GM19397 (cell line): Measurements from ENCODE around the gene CDK5RAP2.

Experiments used
- ATAC-seq: cut with Tn5 transposase; IDR thresholded peaks from one replicate; pipeline ENCODE4 v1.9.1; 2021; ENCODE audit warnings: mild to moderate bottlenecking, moderate library complexity; ENCODE audit not compliant: unreplicated experiment

The CDK5RAP2 gene

DNA sequence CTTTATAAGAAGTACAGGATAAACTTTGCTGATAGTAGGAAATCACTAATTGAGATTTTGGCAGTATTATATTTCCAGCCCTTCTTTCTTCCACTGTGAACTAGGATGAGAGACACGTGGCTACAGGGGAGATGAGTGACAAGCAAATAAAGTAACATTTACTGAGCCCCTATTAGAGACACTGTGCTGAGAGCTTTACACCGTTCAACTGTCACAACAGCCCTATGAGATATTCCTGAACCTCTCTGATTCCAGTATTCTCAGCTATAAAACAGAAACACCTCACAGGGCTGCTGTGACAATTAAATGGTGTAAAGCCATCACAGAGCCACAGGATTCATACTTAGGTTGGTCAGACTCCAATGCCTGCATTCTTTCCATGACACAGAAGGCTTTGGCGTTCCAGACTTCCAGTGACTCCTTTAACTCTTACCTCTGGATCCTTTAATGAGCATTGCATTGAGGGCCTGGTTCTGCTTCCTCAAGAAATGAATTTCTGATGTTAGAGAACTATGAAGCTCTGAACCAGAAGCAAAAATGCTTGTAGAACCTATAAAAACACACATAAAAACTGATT lies 169.0 kb downstream of the CDK5RAP2 start:
- ATAC-seq, result no peak

DNA sequence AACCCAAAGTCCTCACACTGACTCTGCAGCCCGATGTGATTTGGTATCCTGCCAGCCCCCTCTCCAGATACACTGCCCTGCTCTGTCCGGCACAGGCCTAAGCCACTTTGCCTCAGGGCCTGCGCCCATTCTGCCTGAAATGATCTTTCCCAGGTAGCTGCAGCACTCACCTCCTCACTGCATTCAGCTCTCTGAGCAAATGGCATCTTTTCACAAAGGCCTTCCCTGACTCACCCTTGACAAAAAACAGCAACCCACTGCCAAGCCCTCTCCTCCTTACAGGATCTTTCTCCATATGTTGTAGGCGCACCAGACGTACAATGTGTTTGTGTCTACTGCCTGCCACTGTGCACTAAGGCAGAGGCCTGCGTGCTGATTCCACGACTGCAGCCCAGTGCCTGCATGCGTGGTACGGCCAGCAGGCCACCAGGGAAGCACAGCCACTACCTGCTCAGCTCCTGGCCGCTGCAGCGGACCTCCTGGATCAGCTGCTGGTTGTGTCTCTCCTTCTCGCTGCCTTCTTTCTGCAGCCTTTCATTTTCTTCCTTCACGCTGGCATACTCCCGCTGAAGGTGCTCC lies 171.2 kb downstream of the CDK5RAP2 start:
- ATAC-seq, result no peak

DNA sequence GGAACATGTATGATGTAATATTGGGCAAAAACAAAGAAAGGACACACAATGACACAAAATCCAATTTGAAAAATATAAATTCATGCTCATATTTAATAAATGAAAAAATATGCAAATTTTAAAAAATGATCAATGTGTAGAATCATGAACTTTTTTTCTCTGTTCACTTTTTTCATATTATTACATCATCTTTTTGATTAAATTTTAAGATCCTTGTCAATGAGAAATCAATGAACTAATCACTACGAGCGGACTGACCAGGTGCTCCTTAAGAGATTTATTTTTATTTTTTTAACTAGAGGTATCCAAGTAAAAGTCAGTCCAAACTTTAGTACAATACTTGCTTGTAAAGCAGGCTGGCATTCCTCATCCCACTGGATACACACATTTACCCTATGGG lies 174.1 kb downstream of the CDK5RAP2 start:
- ATAC-seq, result no peak

DNA sequence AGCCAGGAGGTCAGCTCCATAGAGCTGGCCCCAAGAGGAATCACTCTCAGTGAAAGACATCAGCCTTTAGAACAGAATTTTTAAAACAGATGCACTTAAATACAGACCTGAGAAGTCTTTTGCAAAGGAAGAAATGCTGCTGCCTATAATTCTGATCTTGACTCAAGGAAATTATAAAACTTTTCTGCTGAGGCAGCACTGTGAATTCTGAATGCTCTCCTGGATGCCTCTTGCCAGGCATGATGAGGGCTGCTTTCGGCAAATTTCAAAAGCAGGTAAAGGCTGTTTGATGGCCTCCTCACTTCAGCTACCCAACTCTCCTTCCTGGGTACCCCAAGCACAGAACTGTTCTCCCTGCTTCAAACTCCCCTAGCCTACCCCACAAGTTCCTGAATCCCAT lies 174.8 kb downstream of the CDK5RAP2 start:
- ATAC-seq, result no peak

DNA sequence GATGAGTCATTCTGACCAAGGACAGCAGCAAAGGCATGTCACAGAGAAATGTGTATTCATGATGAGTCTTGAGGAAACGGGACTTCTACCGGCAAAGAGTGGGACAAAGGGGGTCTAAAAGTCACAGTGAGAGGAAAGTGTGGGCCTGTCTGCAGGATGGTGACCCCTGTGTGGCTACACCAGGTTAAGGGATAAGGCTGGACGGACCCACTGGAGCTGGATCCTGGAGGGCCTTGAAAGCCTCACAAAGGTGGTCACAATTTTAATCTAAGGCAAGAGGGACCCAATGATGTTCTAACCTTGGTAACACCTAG lies 176.5 kb downstream of the CDK5RAP2 start:
- ATAC-seq, result no peak

DNA sequence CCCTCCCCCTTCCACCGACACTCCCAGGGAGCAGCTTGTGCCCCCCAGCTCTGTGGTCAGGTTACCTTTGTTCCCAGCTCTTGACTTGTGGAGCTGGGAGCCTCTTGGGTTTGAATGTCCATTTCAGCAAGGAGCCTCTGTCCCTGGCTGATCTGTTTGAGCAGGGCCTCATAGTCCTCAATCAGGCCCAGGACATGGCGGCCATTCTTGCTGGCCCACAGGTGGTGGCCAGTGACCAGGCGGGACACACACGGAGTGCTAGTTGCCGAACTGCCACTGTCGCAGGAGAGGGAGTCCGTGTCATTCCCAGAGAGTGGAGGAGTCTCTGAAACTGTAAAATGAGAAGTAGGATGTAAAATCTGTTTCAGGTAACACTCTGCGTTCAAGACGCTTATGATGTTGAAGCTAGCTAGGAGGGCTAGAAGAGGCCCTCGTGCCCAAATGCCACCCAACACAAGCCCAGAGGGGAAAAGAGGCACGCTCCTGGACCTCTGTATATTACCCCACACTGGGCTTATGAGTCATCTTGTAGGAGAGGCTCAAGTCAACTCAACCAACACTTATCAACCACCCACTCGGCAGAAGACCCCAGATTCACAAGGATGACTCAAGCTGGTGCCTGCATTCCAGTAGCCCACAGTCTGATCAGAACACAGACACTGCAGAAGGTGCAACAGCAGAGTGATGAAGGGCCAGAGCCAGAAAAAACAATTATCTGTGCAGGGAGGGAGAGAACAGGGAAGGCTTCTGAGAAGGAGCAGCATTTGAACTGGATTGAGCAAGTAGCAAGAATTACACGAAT lies 177.0 kb downstream of the CDK5RAP2 start:
- ATAC-seq, result no peak

DNA sequence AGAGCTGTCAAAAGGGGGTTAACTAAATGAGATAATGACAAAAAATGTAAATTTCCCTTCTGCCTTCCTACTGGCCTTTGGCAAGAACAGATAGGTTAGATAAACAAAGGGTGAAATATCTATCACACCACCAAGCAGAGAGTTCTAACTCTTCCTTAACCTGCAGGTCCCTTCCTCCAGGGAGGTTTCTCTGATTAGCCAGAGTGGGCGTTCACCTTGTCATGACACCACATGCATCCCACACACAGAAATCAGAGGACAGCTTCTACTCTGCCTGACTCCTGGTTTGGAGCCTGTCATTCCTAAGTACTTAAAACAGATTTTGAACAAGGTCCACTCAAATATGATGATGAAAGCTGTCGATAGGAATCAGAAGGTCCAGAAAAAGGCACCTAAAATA lies 180.0 kb downstream of the CDK5RAP2 start:
- ATAC-seq, result no peak

DNA sequence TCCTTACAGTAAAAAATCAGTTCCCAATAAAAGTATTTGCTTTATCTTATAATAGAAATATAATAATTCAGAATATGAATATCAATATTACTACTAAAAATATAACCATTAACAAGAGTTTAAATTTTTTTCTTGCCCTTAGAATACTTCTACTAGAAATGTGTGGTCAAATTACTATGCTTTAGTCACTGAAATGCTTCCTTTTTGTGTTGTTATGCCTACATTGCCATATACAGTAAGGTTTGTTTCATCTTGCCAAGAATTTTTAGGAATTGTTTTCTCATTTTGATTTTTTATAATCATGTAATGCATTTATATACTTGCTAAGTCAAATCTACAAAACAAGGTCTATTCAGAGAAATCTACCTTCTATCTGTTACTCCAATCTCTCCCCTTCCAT lies 181.7 kb downstream of the CDK5RAP2 start:
- no peak for ATAC-seq

DNA sequence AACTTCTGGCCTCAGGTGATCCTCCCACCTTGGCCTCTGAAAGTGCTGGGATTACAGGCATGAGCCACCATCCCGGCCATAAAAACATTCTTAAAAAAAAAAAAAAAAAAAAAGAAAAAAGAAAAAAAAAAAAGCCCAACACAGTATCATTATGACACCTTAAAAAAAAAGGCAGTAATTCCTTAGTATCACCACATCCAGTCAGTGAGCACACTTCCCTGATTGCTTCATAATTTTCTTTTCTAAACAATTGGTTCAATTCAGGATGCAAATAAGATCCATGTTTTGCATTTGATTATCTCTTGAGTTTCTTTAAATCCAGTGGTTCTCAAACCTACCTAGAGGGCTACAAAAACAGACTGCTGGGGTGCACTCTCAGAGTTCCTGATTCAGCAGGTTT lies 182.5 kb downstream of the CDK5RAP2 start:
- no peak for ATAC-seq

DNA sequence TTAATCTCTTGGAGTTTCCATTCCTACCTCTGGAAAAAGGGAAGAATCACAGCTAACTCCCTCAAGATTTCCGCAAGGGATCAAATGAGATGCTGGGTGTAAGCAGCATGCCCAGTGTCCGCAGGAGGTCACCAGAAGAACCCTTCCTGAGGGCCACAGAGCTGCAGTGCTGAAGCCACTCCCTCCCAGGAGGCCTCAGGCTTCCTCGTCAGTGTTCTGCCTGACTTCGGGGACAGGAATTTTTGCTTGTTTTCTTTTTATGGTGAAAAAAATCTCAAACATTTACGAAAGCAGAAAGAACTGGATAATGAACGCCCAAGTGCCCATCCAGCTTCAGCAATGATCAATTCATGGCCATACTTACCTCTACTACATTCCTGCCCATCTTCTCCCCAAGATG lies 183.0 kb downstream of the CDK5RAP2 start:
- ATAC-seq, result no peak

DNA sequence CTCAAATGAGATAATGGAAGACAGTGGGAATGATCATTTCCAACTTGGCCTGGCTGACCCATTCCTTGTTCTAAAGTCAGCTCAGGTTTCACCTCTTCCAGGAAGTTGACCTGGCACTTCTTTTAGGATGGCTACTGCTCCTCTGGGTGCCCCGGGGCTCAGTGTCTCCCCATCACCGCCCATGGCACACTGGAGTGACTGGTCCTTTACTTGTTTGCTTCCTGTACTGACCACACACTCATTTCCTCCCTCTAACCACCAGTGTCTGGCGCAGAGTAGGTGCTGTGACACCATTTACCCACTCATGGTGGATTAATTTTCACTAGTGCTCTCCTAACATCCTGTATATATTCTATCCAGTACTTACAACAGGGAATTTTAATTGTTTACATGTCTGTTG lies 183.5 kb downstream of the CDK5RAP2 start:
- no peak for ATAC-seq

DNA sequence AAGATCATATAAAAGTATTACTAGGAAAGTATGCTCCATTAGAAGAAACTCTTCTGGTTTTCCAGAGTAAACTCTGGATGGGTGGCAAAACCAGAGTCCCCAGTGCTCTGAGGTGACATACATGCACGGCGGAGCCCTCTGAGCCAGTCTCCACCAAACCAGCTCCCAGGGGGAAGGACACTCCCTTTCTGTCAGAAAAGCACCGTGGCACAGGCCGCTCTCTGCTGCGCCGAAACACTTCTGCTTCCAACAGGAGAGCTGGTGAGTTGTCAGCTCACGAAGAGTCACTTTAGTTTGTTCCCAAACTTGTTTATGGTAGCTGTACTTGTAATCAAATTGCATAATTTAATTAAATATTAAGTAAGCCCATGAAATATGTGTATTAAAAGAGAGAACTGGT lies 184.6 kb downstream of the CDK5RAP2 start:
- no peak for ATAC-seq

DNA sequence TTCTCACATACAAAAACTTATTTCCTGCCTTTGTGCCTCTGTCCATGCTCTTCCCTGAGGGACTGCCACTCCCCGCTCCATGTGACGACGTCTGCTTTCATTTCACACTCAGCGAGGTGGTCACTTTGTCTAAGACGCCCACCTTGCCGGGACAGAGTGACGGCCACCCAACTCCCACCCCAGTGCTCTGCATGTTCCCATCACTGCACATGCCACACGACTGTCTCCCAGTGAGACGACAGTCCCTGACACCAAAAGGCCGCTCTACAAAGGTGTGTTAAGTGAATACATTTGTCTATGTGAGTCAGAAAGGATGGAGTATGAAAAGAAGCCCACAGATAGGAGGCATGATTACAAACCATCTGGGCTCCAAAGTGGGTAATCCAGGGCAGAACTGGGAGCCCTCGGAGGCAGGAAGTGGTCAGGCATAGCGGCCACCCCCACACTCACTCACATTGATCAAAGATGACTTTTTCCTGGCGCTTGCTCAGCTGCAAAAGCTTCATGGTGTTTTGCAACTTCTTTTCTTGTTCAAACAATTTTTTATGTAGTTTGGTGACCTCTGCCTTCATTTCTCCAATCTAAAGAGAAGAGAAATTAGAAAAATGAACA lies 185.8 kb downstream of the CDK5RAP2 start:
- no peak for ATAC-seq

DNA sequence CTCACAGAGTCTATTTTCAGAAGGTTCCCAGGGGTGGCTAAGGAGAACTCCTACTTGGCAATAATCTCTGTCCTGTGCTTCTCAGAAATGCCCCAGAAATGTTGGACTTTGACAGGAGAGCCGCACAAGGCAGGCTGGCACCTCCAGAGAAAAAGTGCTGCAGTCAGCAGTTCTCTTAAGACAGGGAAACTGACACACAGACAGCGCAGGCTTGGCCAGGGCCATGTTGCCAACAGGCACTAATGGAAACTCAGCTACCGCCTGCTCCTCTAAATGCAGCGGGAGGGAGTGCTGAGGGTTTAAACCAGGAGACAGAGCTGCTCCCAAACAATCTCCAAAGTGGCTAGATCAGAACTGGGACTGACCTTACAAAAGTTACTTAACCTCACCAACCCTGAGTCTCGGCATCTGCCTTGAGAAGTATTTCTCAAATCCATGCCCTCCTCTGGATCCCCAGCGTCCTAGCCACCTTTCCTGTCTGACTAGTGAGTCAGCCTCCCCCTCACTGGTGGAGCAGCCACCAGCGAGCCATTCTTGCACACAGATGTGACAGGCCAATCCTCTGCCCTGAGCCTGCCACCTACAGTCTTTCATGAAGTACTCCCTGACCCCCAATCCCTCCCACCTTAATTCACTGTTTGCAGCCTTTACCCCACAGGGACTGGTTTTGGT lies 186.4 kb downstream of the CDK5RAP2 start:
- no peak for ATAC-seq

DNA sequence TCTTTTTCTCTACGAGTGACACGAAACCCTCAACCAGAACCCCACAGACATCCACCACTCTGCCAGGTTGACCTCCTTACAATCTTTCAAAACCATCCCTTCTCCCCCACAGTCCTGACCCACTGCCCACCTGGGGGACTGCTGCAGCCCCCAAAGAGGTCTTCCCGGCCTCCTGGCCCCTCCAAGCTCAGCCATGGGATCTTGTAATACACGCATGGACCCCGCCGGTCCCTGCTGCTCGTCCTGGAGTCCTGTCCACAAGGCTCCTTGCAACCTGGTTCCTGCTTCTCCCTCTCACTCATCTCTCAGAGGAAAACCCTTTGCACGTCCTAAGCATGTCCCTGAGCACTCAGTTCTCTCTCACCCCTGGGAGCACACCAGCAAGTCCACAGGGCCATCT lies 187.3 kb downstream of the CDK5RAP2 start:
- no peak for ATAC-seq

DNA sequence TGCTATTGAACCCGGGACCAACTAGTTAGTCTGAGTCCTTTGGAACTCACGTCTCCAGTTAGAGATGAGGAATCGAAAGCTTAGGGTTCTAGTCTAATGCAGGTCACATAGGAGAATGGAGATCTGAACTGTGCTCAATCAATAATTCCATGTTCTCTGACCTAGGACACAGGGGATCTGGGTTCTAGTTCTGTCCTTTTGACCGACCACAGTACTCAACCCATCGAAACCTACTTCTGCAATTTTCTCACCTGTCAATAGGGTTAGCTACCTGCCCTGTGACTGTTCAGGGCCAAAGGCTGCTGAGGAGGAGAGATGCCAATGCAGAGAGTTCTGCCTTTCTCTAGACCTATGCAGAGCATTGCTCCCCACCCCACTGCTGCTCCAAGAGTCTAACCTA lies 187.7 kb downstream of the CDK5RAP2 start:
- ATAC-seq, result no peak

DNA sequence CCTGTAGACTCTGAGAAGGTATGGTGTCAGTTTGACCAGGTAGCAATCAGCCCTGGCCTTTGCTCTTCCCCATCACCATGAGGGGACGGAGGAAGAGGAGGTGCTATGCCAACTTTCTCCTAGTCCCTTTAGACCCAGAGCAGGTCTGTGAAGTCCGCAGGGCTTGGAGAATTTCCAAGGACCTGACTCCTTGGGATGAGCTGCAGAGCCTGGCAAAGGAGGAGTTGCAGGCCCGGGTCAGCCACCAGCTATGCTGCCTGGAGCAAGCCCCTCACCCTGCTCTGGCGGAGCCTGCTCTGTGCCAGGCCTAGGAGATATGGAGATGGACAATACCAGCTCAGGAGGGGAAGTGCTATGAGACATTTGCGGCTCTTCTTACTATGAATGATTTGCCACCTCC lies 188.3 kb downstream of the CDK5RAP2 start:
- no peak for ATAC-seq

DNA sequence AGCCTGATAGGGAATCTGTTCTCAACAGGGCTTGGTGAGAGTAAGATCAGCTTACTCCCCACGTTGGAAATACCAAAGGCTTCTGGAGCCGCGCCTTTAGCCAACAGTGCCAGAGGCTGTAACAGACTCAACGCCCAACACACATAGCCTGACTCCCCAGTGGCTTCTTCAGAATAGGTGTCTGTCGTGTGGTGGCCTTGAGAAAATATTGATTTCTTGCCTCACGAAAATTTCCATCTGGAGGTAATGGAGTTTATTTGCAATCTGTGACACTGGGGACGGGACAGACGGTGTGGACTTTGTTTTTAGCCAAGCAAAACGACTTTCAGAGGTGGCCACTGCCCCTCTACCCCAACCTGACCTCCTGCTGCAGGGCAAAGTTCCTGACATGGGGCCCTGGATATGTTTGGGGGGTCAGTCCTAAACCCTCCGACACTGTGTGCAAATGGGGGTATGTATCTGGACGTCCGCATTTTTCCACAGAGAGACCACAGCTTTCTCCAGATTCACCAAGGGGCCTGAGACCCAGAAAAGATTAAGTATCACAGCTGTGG lies 189.3 kb downstream of the CDK5RAP2 start:
- no peak for ATAC-seq

DNA sequence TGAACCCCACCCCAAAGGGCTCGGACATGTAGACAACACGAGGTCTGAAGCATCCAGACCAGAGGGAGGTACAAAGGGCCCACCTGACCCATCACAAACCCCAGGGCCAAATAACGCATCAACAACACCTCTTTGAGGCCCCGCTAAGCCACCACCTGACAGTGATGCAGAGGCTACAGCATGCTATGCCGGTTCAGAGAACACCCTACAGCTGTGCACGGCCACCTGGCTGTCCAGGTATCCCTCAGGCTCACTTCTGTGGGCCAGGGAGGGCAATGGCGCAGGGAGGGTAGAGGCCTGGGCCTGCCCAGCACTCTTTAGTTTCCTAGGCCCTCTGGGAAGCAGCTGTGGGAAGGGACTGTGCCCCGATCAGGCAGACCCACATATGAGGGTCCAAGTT lies 190.1 kb downstream of the CDK5RAP2 start:
- no peak for ATAC-seq

DNA sequence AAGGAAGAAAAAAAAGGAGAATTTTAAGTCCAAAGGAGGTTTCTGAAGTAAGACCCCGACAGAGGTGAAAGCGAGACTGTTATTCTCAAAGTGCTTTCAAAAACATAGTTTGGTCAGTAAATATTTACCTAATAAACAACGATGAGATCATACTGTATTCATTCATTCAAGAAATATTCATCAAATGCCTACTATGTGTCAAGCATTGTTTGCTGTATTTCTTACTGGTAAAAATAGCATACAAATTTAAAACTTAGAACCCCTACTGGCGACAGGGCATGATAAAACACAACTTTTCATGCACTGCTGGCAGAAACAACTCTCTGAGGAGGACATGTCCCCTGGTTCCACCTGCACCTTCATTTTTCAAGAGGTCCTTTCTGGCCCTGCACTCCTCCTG lies 190.7 kb downstream of the CDK5RAP2 start:
- no peak for ATAC-seq
